GM18499 (cell line): ENCODE data around the gene CAMK2G.
"Not testable (repeated sequence)": the region's sequence is repeated elsewhere in the genome, so short reads cannot be mapped to it uniquely, and the experiment has no call there.

Source experiments
- ATAC-seq: cut with Tn5 transposase; IDR thresholded peaks from one replicate; pipeline ENCODE4 v1.9.1; 2021; ENCODE audit warnings: moderate number of reproducible peaks; ENCODE audit not compliant: insufficient read depth, unreplicated experiment

CAMK2G gene

GRCh38 chr10:73874267-73875138, at the start of gene CAMK2G:
Gene CAMK2G (minus strand): TSS chr10:73874555. CDS start chr10:73874461, 94 bp downstream.
- ATAC-seq = no peak

GRCh38 chr10:73922864-73923133, 48.4 kb upstream of the CAMK2G start:
- no peak for ATAC-seq

- no peak for ATAC-seq
Observed at GRCh38 chr10:73922007-73922863, 47.9 kb upstream of the CAMK2G start.

- ATAC-seq = no peak
Observed at GRCh38 chr10:73920089-73920488, 45.7 kb upstream of the CAMK2G start.

GRCh38 chr10:73919481-73919880, 45.1 kb upstream of the CAMK2G start:
- not testable (repeated sequence) for ATAC-seq

- no peak for ATAC-seq
Observed at GRCh38 chr10:73917566-73918305, 43.4 kb upstream of the CAMK2G start.

GRCh38 chr10:73916761-73917470, 42.6 kb upstream of the CAMK2G start:
- ATAC-seq = no peak

GRCh38 chr10:73915206-73915851, 41.0 kb upstream of the CAMK2G start:
- no peak for ATAC-seq

GRCh38 chr10:73914036-73914435, 39.7 kb upstream of the CAMK2G start:
- ATAC-seq = no peak

GRCh38 chr10:73911553-73912004, 37.2 kb upstream of the CAMK2G start:
- ATAC-seq = no peak

GRCh38 chr10:73910764-73911552, 36.6 kb upstream of the CAMK2G start, which contains the start of gene PLAU:
Gene PLAU (plus strand): TSS chr10:73911132. CDS start chr10:73911556, 424 bp downstream.
- no peak for ATAC-seq

- ATAC-seq = no peak
Observed at GRCh38 chr10:73910401-73910763, 36.0 kb upstream of the CAMK2G start.

GRCh38 chr10:73909540-73910115, 35.3 kb upstream of the CAMK2G start:
- ATAC-seq = no peak

- ATAC-seq = peak; percentile 35
Observed at GRCh38 chr10:73908853-73909539, 34.6 kb upstream of the CAMK2G start.

GRCh38 chr10:73907841-73908517, 33.6 kb upstream of the CAMK2G start:
- ATAC-seq = no peak

GRCh38 chr10:73906524-73907447, 32.4 kb upstream of the CAMK2G start:
- no peak for ATAC-seq
